ENCODE results near the gene SOX1. TPM values are rescaled to one million over a fixed set of nuclear protein-coding genes. Genes with fewer than 3 reads are reported as not detected.

SOX1 gene
- total and polyA plus RNA-seq, 4 donors, result not detected

GRCh38 chr13:112105244-112105681, 38.3 kb downstream of the SOX1 start:
- DNase-seq (peak in 1 of 2 donors; percentile 53), ATAC-seq (ENCODE audit: low FRiP score) (no peak)
- peaks cover 0 to 2% of the 10 kb centered on the region in 2 donors for H3K27me3 ChIP-seq (ENCODE audit: control insufficient read depth in 1 of 2, insufficient read depth in 2 of 2, low read length in 1 of 2)
- H3K4me1 ChIP-seq (ENCODE audit: control insufficient read depth in 1 of 2, insufficient read depth in 2 of 2, low read length in 2 of 2), result no peaks in the 10 kb centered on the region
- no peaks in the 10 kb centered on the region for H3K36me3 ChIP-seq (ENCODE audit: control insufficient read depth in 1 of 2, insufficient read depth in 2 of 2, low read length in 1 of 2)
- no peak overlapping the region for H3K27ac ChIP-seq (ENCODE audit: low read depth in 1 of 2, low read length in 2 of 2)
- H3K4me3 ChIP-seq (ENCODE audit: low read length in 2 of 2), result no peak overlapping the region
- intact Hi-C loops (cut with DNase I), result no loop called here
- H3K9me3 ChIP-seq (ENCODE audit: control insufficient read depth, low read length), result no peaks in the 10 kb centered on the region
- 2 to 3% methylated on average over 31 to 35 of the region's 35 CpGs for WGBS, 2 donors

GRCh38 chr13:112105892-112106291, 38.9 kb downstream of the SOX1 start:
- ATAC-seq (ENCODE audit: low FRiP score) (no peak), DNase-seq (peak in 1 of 2 donors; percentile 30)
- Histone ChIP-seq H3K36me3 (ENCODE audit: control insufficient read depth in 1 of 2, insufficient read depth in 2 of 2, low read length in 1 of 2) (no peaks in the 10 kb centered on the region), H3K9me3 (ENCODE audit: control insufficient read depth, low read length) (no peaks in the 10 kb centered on the region), H3K27ac (ENCODE audit: low read depth in 1 of 2, low read length in 2 of 2) (no peak overlapping the region), H3K4me3 (ENCODE audit: low read length in 2 of 2) (no peak overlapping the region), H3K4me1 (ENCODE audit: control insufficient read depth in 1 of 2, insufficient read depth in 2 of 2, low read length in 2 of 2) (no peaks in the 10 kb centered on the region), H3K27me3 (ENCODE audit: control insufficient read depth in 1 of 2, insufficient read depth in 2 of 2, low read length in 1 of 2) (peaks cover 0 to 2% of the 10 kb centered on the region in 2 donors)
- intact Hi-C loops (cut with DNase I), result no loop called here
- WGBS, 2 donors, result 1 to 2% methylated on average over 21 of the region's 21 CpGs

- Histone ChIP-seq H3K9me3 (ENCODE audit: control insufficient read depth, low read length) (no peaks in the 10 kb centered on the region), H3K4me1 (ENCODE audit: control insufficient read depth in 1 of 2, insufficient read depth in 2 of 2, low read length in 2 of 2) (no peaks in the 10 kb centered on the region), H3K27ac (ENCODE audit: low read depth in 1 of 2, low read length in 2 of 2) (no peak overlapping the region), H3K27me3 (ENCODE audit: control insufficient read depth in 1 of 2, insufficient read depth in 2 of 2, low read length in 1 of 2) (peaks cover 0 to 2% of the 10 kb centered on the region in 2 donors), H3K36me3 (ENCODE audit: control insufficient read depth in 1 of 2, insufficient read depth in 2 of 2, low read length in 1 of 2) (no peaks in the 10 kb centered on the region), H3K4me3 (ENCODE audit: low read length in 2 of 2) (no peak overlapping the region)
- intact Hi-C loops (cut with DNase I), result no loop called here
- ATAC-seq (ENCODE audit: low FRiP score), result no peak
- 4 to 5% methylated on average over 36 of the region's 36 CpGs for WGBS, 2 donors
- DNase-seq, result peak in 1 of 2 donors; percentile 69
Measured at GRCh38 chr13:112106478-112107141, 39.7 kb downstream of the SOX1 start.

GRCh38 chr13:112107289-112107688, 40.3 kb downstream of the SOX1 start:
- H3K36me3 ChIP-seq (ENCODE audit: control insufficient read depth in 1 of 2, insufficient read depth in 2 of 2, low read length in 1 of 2), result no peaks in the 10 kb centered on the region
- 24 to 25% methylated on average over 16 to 18 of the region's 18 CpGs for WGBS, 2 donors
- no peak overlapping the region for H3K27ac ChIP-seq (ENCODE audit: low read depth in 1 of 2, low read length in 2 of 2)
- peaks cover 0 to 2% of the 10 kb centered on the region in 2 donors for H3K27me3 ChIP-seq (ENCODE audit: control insufficient read depth in 1 of 2, insufficient read depth in 2 of 2, low read length in 1 of 2)
- intact Hi-C loops (cut with DNase I), result no loop called here
- H3K4me1 ChIP-seq (ENCODE audit: control insufficient read depth in 1 of 2, insufficient read depth in 2 of 2, low read length in 2 of 2), result no peaks in the 10 kb centered on the region
- DNase-seq (peak in 1 of 2 donors; percentile 57), ATAC-seq (ENCODE audit: low FRiP score) (no peak)
- no peak overlapping the region for H3K4me3 ChIP-seq (ENCODE audit: low read length in 2 of 2)
- H3K9me3 ChIP-seq (ENCODE audit: control insufficient read depth, low read length), result no peaks in the 10 kb centered on the region

- H3K9me3 ChIP-seq (ENCODE audit: control insufficient read depth, low read length), result no peaks in the 10 kb centered on the region
- no peaks in the 10 kb centered on the region for H3K36me3 ChIP-seq (ENCODE audit: control insufficient read depth in 1 of 2, insufficient read depth in 2 of 2, low read length in 1 of 2)
- H3K27me3 ChIP-seq (ENCODE audit: control insufficient read depth in 1 of 2, insufficient read depth in 2 of 2, low read length in 1 of 2), result peaks cover 0 to 2% of the 10 kb centered on the region in 2 donors
- H3K4me1 ChIP-seq (ENCODE audit: control insufficient read depth in 1 of 2, insufficient read depth in 2 of 2, low read length in 2 of 2), result no peaks in the 10 kb centered on the region
- intact Hi-C loops (cut with DNase I), result no loop called here
- H3K27ac ChIP-seq (ENCODE audit: low read depth in 1 of 2, low read length in 2 of 2), result no peak overlapping the region
- H3K4me3 ChIP-seq (ENCODE audit: low read length in 2 of 2), result no peak overlapping the region
- DNase-seq, result no peak
- ATAC-seq (ENCODE audit: low FRiP score), result no peak
Measured at GRCh38 chr13:112110479-112110878, 43.5 kb downstream of the SOX1 start.

- Histone ChIP-seq H3K27me3 (ENCODE audit: control insufficient read depth in 1 of 2, insufficient read depth in 2 of 2, low read length in 1 of 2) (peaks cover 0 to 2% of the 10 kb centered on the region in 2 donors), H3K27ac (ENCODE audit: low read depth in 1 of 2, low read length in 2 of 2) (no peak overlapping the region), H3K4me3 (ENCODE audit: low read length in 2 of 2) (no peak overlapping the region), H3K9me3 (ENCODE audit: control insufficient read depth, low read length) (no peaks in the 10 kb centered on the region), H3K4me1 (ENCODE audit: control insufficient read depth in 1 of 2, insufficient read depth in 2 of 2, low read length in 2 of 2) (no peaks in the 10 kb centered on the region), H3K36me3 (ENCODE audit: control insufficient read depth in 1 of 2, insufficient read depth in 2 of 2, low read length in 1 of 2) (no peaks in the 10 kb centered on the region)
- intact Hi-C loops (cut with DNase I), result no loop called here
- DNase-seq, result peak in 1 of 2 donors; percentile 25
- WGBS, 2 donors, result 37 to 54% methylated on average over 10 of the region's 10 CpGs
- no peak for ATAC-seq (ENCODE audit: low FRiP score)
Measured at GRCh38 chr13:112111239-112111857, 44.4 kb downstream of the SOX1 start.

GRCh38 chr13:112112534-112113276, 45.8 kb downstream of the SOX1 start:
- intact Hi-C loops (cut with DNase I), result no loop called here
- H3K27ac ChIP-seq (ENCODE audit: low read depth in 1 of 2, low read length in 2 of 2), result no peak overlapping the region
- H3K4me1 ChIP-seq (ENCODE audit: control insufficient read depth in 1 of 2, insufficient read depth in 2 of 2, low read length in 2 of 2), result no peaks in the 10 kb centered on the region
- DNase-seq (peak in 1 of 2 donors; percentile 55), ATAC-seq (ENCODE audit: low FRiP score) (peak; percentile 33)
- H3K36me3 ChIP-seq (ENCODE audit: control insufficient read depth in 1 of 2, insufficient read depth in 2 of 2, low read length in 1 of 2), result no peaks in the 10 kb centered on the region
- H3K9me3 ChIP-seq (ENCODE audit: control insufficient read depth, low read length), result no peaks in the 10 kb centered on the region
- no peak overlapping the region for H3K4me3 ChIP-seq (ENCODE audit: low read length in 2 of 2)
- WGBS, 2 donors, result 84 to 92% methylated on average over 15 of the region's 15 CpGs
- peaks cover 0 to 2% of the 10 kb centered on the region in 2 donors for H3K27me3 ChIP-seq (ENCODE audit: control insufficient read depth in 1 of 2, insufficient read depth in 2 of 2, low read length in 1 of 2)

- 62 to 65% methylated on average over 7 of the region's 7 CpGs for WGBS, 2 donors
- no peaks in the 10 kb centered on the region for H3K9me3 ChIP-seq (ENCODE audit: control insufficient read depth, low read length)
- no peaks in the 10 kb centered on the region for H3K27me3 ChIP-seq (ENCODE audit: control insufficient read depth in 1 of 2, insufficient read depth in 2 of 2, low read length in 1 of 2)
- no peak for ATAC-seq (ENCODE audit: low FRiP score)
- no peak overlapping the region for H3K4me3 ChIP-seq (ENCODE audit: low read length in 2 of 2)
- no peak for DNase-seq
- no peaks in the 10 kb centered on the region for H3K36me3 ChIP-seq (ENCODE audit: control insufficient read depth in 1 of 2, insufficient read depth in 2 of 2, low read length in 1 of 2)
- intact Hi-C loops (cut with DNase I), result no loop called here
- no peaks in the 10 kb centered on the region for H3K4me1 ChIP-seq (ENCODE audit: control insufficient read depth in 1 of 2, insufficient read depth in 2 of 2, low read length in 2 of 2)
- H3K27ac ChIP-seq (ENCODE audit: low read depth in 1 of 2, low read length in 2 of 2), result no peak overlapping the region
Measured at GRCh38 chr13:112113348-112113747, 46.4 kb downstream of the SOX1 start.
